ENCODE data around the gene TOMM70. TPM values are rescaled to one million over a fixed set of nuclear protein-coding genes. Genes with fewer than 3 reads are reported as not detected.

The TOMM70 gene
- total RNA-seq, 5 donors from 2014 or later (not counting 1 experiment from before 2014, with no cell fraction given), result 23.5 to 33.9 (median 33.6) TPM

DNA sequence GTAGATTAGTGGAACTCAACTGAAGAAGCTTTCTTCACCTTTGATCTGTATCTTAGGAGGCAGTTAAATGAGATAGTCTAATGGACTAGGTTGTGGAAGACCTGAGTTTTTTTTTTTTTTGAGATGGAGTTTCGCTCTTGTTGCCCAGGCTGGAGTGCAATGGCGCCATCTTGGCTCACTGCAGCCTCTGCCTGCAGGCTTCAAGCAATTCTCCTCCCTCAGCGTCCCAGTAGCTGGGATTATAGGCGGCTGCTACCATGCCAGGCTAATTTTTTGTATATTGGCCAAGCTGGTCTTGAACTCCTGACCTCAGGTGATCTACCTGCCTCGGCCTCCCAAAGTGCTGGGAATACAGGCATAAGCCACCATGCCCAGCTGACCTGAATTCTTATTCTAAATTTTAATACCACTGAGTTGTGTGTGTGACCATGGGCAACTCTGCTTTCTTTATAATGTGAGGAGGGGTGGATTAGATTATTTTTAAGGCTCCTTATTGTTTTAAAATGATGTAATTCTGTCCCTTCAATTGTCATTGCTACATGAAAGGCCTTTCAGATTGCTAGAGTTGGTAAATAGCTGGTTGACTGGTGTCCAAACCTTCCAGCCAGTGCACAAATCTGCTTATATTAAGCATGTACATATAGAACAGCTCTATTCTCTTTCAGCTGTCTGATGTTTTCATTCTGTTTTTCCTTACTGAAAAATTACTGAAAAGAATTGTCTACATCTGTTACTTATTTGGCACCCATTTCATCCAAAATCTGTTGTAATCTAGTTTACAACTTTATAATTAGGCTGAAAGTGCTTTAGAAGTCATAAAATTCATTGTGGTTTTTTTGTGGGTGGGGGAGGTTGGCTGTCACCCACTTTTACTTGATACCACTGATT is 2.7 kb upstream of the TOMM70 start:
- Mint-ChIP-seq H3K27me3 (no peaks in the 10 kb centered on the region), H3K4me3 (peak overlapping the region in 2 of 3 donors; percentile 93 to 98), H3K27ac (peak overlapping the region in 1 of 2 donors; percentile 96), H3K4me1 (peaks cover 49 to 62% (median 52%) of the 10 kb centered on the region in 3 donors), H3K36me3 (peaks cover 14% of the 10 kb centered on the region), H3K9me3 (peaks cover 6 to 10% (median 9%) of the 10 kb centered on the region in 3 donors)
- Histone ChIP-seq H3K27ac (ENCODE audit: low read length) (no peak overlapping the region), H3K36me3 (ENCODE audit: control insufficient read depth in 2 of 2, extremely low read depth in 1 of 2, insufficient read depth in 1 of 2, low read length in 1 of 2) (no peaks in the 10 kb centered on the region), H3K4me1 (ENCODE audit: control insufficient read depth in 1 of 2, extremely low read depth in 1 of 2, insufficient read depth in 2 of 2, low read length in 2 of 2) (peaks cover 19 to 28% of the 10 kb centered on the region in 2 experiments), H3K9me3 (no peaks in the 10 kb centered on the region), H3K4me3 (ENCODE audit: control insufficient read depth in 1 of 2, extremely low read depth in 1 of 2, low read length in 1 of 2) (no peak overlapping the region), H3K27me3 (replicated peaks in 1 of 2; ENCODE audit: control insufficient read depth in 2 of 2, extremely low read depth in 1 of 2, insufficient read depth in 2 of 2, low read length in 1 of 2) (no peaks in the 10 kb centered on the region)
- 90% methylated on average over 2 of the region's 5 CpGs for WGBS (ENCODE audit: insufficient coverage)
- POLR2A ChIA-PET, result interaction anchor here (0.6 to 0.8 kb wide), 3 partner anchors 20 to 622 kb away, joined by 3 to 6 read pairs (median 4); no protein-coding TSS in a partner anchor
- CTCF ChIA-PET, result interaction anchor here in 1 of 2 donors (0.6 kb wide), 2 partner anchors 8 to 1826 kb away, joined by 3 read pairs; no protein-coding TSS in a partner anchor
- DNase-seq, result no peak
- no peak for ATAC-seq (replicated peaks in 1 of 4)

- Mint-ChIP-seq H3K4me1 (peaks cover 55 to 65% (median 56%) of the 10 kb centered on the region in 3 donors), H3K36me3 (peaks cover 12% of the 10 kb centered on the region), H3K27me3 (no peaks in the 10 kb centered on the region), H3K4me3 (peak overlapping the region; percentile 59 to 98 (median 93)), H3K27ac (peak overlapping the region; percentile 57 to 96), H3K9me3 (peaks cover 6 to 8% (median 7%) of the 10 kb centered on the region in 3 donors)
- H3K4me1 ChIP-seq (ENCODE audit: control insufficient read depth in 1 of 2, extremely low read depth in 1 of 2, insufficient read depth in 2 of 2, low read length in 2 of 2), result peaks cover 19 to 28% of the 10 kb centered on the region in 2 experiments
- no peaks in the 10 kb centered on the region for H3K36me3 ChIP-seq (ENCODE audit: control insufficient read depth in 2 of 2, extremely low read depth in 1 of 2, insufficient read depth in 1 of 2, low read length in 1 of 2)
- H3K27me3 ChIP-seq (replicated peaks in 1 of 2; ENCODE audit: control insufficient read depth in 2 of 2, extremely low read depth in 1 of 2, insufficient read depth in 2 of 2, low read length in 1 of 2), result no peaks in the 10 kb centered on the region
- no peak overlapping the region for H3K27ac ChIP-seq (ENCODE audit: low read length)
- CTCF ChIA-PET, result interaction anchor here in 1 of 2 donors (0.6 kb wide), 1 partner anchor 7 kb away, joined by 3 read pairs; no protein-coding TSS in a partner anchor
- H3K4me3 ChIP-seq (ENCODE audit: control insufficient read depth in 1 of 2, extremely low read depth in 1 of 2, low read length in 1 of 2), result no peak overlapping the region
- no peak for DNase-seq
- no CpG with 5 or more reads among the region's 2 CpGs for WGBS (ENCODE audit: insufficient coverage)
- no peak for ATAC-seq (replicated peaks in 1 of 4)
- no peaks in the 10 kb centered on the region for H3K9me3 ChIP-seq
- POLR2A ChIA-PET, result interaction anchor here in 1 of 2 donors (2.0 kb wide), 1 partner anchor 11 kb away, joined by 4 read pairs; no protein-coding TSS in a partner anchor
Observed at GRCh38 chr3:100402891-100403290, 2.0 kb upstream of the TOMM70 start.

DNA sequence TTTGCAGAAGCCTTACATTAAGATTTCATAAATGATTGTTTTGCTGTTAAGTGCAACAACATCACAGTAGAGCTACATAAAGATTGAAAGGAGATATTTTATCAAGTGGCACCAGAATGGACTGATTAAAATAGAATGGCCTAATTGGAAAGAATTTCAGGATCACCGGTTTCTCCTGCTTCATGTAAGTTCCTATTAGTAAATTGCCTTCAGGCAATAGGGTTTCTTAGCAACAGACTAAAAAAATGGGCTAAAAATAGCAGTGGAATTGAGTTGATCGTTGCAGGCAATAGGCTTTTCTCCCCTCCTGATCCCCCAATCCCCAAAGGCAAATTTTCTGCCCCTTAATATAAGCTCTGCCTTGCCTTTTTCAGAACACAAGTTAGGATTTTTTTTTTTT is 1.4 kb upstream of the TOMM70 start:
- DNase-seq, result peak in 1 of 35 experiments; percentile 8
- peak overlapping the region; percentile 77 to 99 for H3K4me3 ChIP-seq (ENCODE audit: control insufficient read depth in 1 of 2, extremely low read depth in 1 of 2, low read length in 1 of 2)
- ChIA-PET POLR2A (interaction anchor here (0.6 to 2.0 kb wide), 5 partner anchors 11 to 1797 kb away, joined by 3 to 6 read pairs (median 4); partner anchors contain the start of genes NIT2 (in 1 of the 2) and TFG (in 1 of the 2)), CTCF (interaction anchor here (0.7 to 1.4 kb wide), 5 partner anchors 10 to 368 kb away, joined by 3 to 6 read pairs (median 4); no protein-coding TSS in a partner anchor)
- no peak for ATAC-seq (replicated peaks in 1 of 4)
- Mint-ChIP-seq H3K4me3 (peak overlapping the region; percentile 93 to 98 (median 94)), H3K36me3 (peaks cover 5% of the 10 kb centered on the region), H3K9me3 (peaks cover under 1 to 2% (median 2%) of the 10 kb centered on the region in 3 donors), H3K27me3 (no peaks in the 10 kb centered on the region), H3K4me1 (peaks cover 59 to 72% (median 61%) of the 10 kb centered on the region in 3 donors), H3K27ac (peak overlapping the region; percentile 93 to 96)
- no peaks in the 10 kb centered on the region for H3K27me3 ChIP-seq (replicated peaks in 1 of 2; ENCODE audit: control insufficient read depth in 2 of 2, extremely low read depth in 1 of 2, insufficient read depth in 2 of 2, low read length in 1 of 2)
- H3K9me3 ChIP-seq, result no peaks in the 10 kb centered on the region
- H3K36me3 ChIP-seq (ENCODE audit: control insufficient read depth in 2 of 2, extremely low read depth in 1 of 2, insufficient read depth in 1 of 2, low read length in 1 of 2), result no peaks in the 10 kb centered on the region
- 17% methylated on average over 1 of the region's 2 CpGs for WGBS (ENCODE audit: insufficient coverage)
- peak overlapping the region; percentile 87 for H3K27ac ChIP-seq (ENCODE audit: low read length)
- peaks cover 19 to 28% of the 10 kb centered on the region in 2 experiments for H3K4me1 ChIP-seq (ENCODE audit: control insufficient read depth in 1 of 2, extremely low read depth in 1 of 2, insufficient read depth in 2 of 2, low read length in 2 of 2)

DNA sequence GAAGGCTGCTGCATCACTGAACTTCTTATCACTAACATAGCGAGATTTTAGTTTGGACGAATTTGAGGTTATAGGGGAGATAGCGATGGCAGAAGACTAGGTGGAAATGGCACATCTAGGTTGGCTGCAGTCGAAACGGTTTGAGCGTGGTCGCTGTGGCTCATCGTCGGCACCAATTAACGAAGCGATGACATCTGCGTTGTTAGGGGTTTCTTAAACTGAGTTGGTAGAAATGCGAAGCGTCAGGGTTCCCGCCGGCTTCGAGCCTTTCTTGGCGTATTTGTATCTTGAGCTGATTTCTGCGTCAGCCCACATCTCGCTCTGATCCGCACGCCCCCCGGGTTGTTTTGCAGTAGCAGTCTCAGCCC is 769 bp upstream of the TOMM70 start:
- peak overlapping the region; percentile 93 to 98 (median 94) for H3K4me3 Mint-ChIP-seq
- peak in 32 of 35 experiments; percentile 34 to 75 (median 56) for DNase-seq
- H3K27ac Mint-ChIP-seq, result peak overlapping the region; percentile 93 to 96
- H3K4me3 ChIP-seq (ENCODE audit: control insufficient read depth in 1 of 2, extremely low read depth in 1 of 2, low read length in 1 of 2), result peak overlapping the region; percentile 77 to 99
- no peaks in the 10 kb centered on the region for H3K27me3 ChIP-seq (replicated peaks in 1 of 2; ENCODE audit: control insufficient read depth in 2 of 2, extremely low read depth in 1 of 2, insufficient read depth in 2 of 2, low read length in 1 of 2)
- H3K9me3 Mint-ChIP-seq, result no peaks in the 10 kb centered on the region
- H3K4me1 ChIP-seq (ENCODE audit: control insufficient read depth in 1 of 2, extremely low read depth in 1 of 2, insufficient read depth in 2 of 2, low read length in 2 of 2), result peaks cover 19 to 28% of the 10 kb centered on the region in 2 experiments
- H3K4me1 Mint-ChIP-seq, result peaks cover 65 to 78% (median 67%) of the 10 kb centered on the region in 3 donors
- ChIA-PET CTCF (interaction anchor here in 1 of 2 donors (0.5 to 1.4 kb wide), 7 partner anchors 9 to 570 kb away, joined by 3 to 6 read pairs (median 4); partner anchors contain the start of gene TBC1D23), POLR2A (interaction anchor here (0.6 to 2.0 kb wide), 12 partner anchors 10 to 1796 kb away, joined by 3 to 4 read pairs (median 4); partner anchors contain the start of genes NIT2 (in 1 of the 2) and TBC1D23 (in 1 of the 2))
- peak overlapping the region; percentile 87 for H3K27ac ChIP-seq (ENCODE audit: low read length)
- WGBS (ENCODE audit: insufficient coverage), result 3% methylated on average over 22 of the region's 23 CpGs
- no peaks in the 10 kb centered on the region for H3K36me3 Mint-ChIP-seq
- ATAC-seq (replicated peaks in 1 of 4), result peak; percentile 17 to 39 (median 26)
- H3K27me3 Mint-ChIP-seq, result no peaks in the 10 kb centered on the region
- no peaks in the 10 kb centered on the region for H3K9me3 ChIP-seq
- H3K36me3 ChIP-seq (ENCODE audit: control insufficient read depth in 2 of 2, extremely low read depth in 1 of 2, insufficient read depth in 1 of 2, low read length in 1 of 2), result no peaks in the 10 kb centered on the region

DNA sequence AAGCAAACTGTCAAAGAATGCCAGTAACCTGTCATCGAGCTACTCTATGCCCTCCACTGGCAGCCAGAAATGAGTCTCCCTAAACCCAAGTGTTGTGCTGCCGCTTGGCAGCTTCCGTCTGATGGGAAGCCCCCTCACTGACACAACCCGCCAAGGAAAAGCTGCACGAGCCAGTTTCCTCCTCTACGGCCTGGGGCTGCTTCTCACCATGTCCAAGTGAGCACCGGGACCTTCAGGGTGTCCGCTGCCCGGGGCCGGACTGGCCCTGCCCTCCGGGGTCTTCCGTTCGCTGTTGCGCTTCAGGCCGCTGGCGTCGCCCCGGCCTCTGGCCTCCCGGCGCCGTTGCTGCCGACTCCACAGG is 490 bp downstream of the TOMM70 start:
- H3K4me1 Mint-ChIP-seq, result peaks cover 73 to 81% (median 76%) of the 10 kb centered on the region in 3 donors
- ChIA-PET CTCF (interaction anchor here (0.5 to 1.1 kb wide), 4 partner anchors 15 to 514 kb away, joined by 3 read pairs; no protein-coding TSS in a partner anchor), POLR2A (interaction anchor here (0.5 to 1.6 kb wide), 4 partner anchors 13 to 1288 kb away, joined by 3 to 9 read pairs (median 4); no protein-coding TSS in a partner anchor)
- no peaks in the 10 kb centered on the region for H3K36me3 ChIP-seq (ENCODE audit: control insufficient read depth in 2 of 2, extremely low read depth in 1 of 2, insufficient read depth in 1 of 2, low read length in 1 of 2)
- H3K4me1 ChIP-seq (ENCODE audit: control insufficient read depth in 1 of 2, extremely low read depth in 1 of 2, insufficient read depth in 2 of 2, low read length in 2 of 2), result peaks cover 23 to 28% of the 10 kb centered on the region in 2 experiments
- DNase-seq (peak in 34 of 35 experiments; percentile 1 to 65 (median 38)), ATAC-seq (replicated peaks in 1 of 4) (peak in 1 of 4 experiments; percentile 28)
- H3K9me3 ChIP-seq, result no peaks in the 10 kb centered on the region
- no peaks in the 10 kb centered on the region for H3K36me3 Mint-ChIP-seq
- WGBS (ENCODE audit: insufficient coverage), result under 1% methylated on average over 22 of the region's 22 CpGs
- no peaks in the 10 kb centered on the region for H3K27me3 ChIP-seq (replicated peaks in 1 of 2; ENCODE audit: control insufficient read depth in 2 of 2, extremely low read depth in 1 of 2, insufficient read depth in 2 of 2, low read length in 1 of 2)
- H3K27me3 Mint-ChIP-seq, result no peaks in the 10 kb centered on the region
- H3K27ac ChIP-seq (ENCODE audit: low read length), result peak overlapping the region; percentile 61
- peak overlapping the region; percentile 77 to 99 for H3K4me3 ChIP-seq (ENCODE audit: control insufficient read depth in 1 of 2, extremely low read depth in 1 of 2, low read length in 1 of 2)
- H3K9me3 Mint-ChIP-seq, result no peaks in the 10 kb centered on the region
- peak overlapping the region; percentile 93 to 98 (median 94) for H3K4me3 Mint-ChIP-seq
- H3K27ac Mint-ChIP-seq, result peak overlapping the region; percentile 65 to 79

Measured in T-cell (primary cell).